ENCODE results near the gene SLC39A11. TPM values are rescaled to one million over a fixed set of nuclear protein-coding genes. Genes with fewer than 3 reads are reported as not detected.
"Not testable (repeated sequence)": the region's sequence is repeated elsewhere in the genome, so short reads cannot be mapped to it uniquely, and the experiment has no call there.

Gene SLC39A11
- total and polyA plus RNA-seq, 2 experiments from 2014 or later = 11.7 to 16.4 TPM

DNA sequence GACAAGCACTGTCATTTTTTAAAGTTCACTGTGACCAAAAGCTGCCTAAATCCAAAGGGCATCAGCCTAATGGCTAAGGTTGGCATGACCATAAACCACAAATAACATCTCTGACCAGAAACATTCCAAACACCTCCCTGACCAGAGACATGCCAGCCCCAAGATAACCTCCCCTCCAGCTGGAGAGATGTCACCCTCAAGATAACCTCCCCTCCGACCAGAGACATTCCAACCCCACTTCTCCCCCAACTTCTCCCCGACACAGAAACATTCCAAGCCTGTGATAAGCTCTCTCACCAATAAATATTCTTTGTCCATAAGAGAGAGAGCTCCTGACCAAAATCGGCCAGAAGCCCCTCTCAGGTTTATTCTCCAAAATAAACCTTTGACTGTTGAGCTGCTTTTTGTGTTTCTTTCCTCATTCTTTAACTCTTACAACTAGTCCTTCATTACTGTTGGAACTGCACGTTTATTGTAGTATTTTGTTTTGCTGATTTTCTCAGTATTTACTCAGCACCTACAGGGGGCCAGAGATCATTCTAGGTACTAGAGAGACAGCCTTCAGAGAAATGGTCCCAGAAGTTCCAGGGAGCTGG is 325.6 kb downstream of the SLC39A11 start:
- Histone ChIP-seq H3K4me2 (ENCODE audit: unreplicated experiment) (no peak overlapping the region), H3K9me3 (ENCODE audit: low read depth) (no peaks in the 10 kb centered on the region), H3K79me2 (ENCODE audit: insufficient read depth) (no peaks in the 10 kb centered on the region), H3K9ac (no peak overlapping the region), H3K36me3 (ENCODE audit: low read depth) (no peaks in the 10 kb centered on the region), H3K4me3 (no peak overlapping the region), H3F3A (ENCODE audit: insufficient read depth) (no peaks in the 10 kb centered on the region), H3K4me1 (ENCODE audit: insufficient read depth) (no peaks in the 10 kb centered on the region), H3K27me3 (replicated peaks; ENCODE audit: insufficient read depth) (no peaks in the 10 kb centered on the region), H2AFZ (no peak overlapping the region), H3K9me2 (ENCODE audit: insufficient read depth) (no peaks in the 10 kb centered on the region), H3K27ac (no peak overlapping the region), H4K20me1 (ENCODE audit: insufficient read depth) (no peaks in the 10 kb centered on the region)
- no peak for DNase-seq
- in situ Hi-C loops (cut with MboI) = no loop called here
- TF ChIP-seq EZH2 (IDR thresholded peaks at IDR 0.05; ENCODE audit: insufficient read depth, poor library complexity, severe bottlenecking) (no peak), EZH2phosphoT487 (IDR thresholded peaks at IDR 0.05; ENCODE audit: insufficient read depth, low read depth) (no peak)
- 77 to 81% methylated on average over 4 of the region's 4 CpGs for WGBS, 2 experiments (ENCODE audit: low coverage in 1 of 2, low lambda C conversion rate in 2 of 2, missing lambda C conversion rate in 2 of 2)

DNA sequence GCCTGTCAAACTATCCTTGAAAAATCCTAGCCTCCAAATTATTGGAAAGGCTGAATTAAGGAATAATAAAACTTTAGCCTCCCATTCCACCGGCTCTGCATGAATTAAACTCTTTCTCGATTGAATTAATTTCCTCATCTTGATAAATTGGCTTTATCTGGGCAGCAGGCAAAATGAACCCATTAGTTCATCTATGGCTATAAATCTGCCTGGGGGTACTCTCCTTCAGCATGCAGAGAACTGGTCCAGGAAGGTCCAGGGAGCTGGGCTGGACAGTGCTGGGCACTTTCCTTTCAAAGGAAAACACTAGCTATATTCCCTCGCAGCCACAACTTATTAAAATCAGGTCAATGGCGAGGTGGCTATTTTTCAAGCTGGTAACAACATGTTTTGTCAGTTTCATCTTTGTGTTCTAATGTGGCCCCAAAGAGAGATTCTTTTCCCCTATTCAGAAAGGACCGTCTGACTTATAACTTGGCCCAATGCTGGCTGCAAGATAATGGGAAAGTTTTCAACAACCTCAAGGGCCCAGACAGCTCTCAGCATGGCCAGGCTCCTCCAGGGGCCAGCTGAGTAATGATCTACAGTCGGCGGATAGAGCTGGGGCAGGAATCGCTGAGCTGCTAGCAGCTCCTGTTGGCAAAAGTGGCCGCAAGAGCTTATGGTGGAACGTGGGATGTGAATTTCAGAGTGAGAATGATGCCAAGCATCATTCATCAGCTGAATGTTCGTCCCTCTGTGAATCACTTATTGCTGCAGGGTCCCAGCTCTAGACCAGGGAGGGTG is 326.9 kb downstream of the SLC39A11 start:
- H4K20me1 ChIP-seq (ENCODE audit: insufficient read depth) = no peaks in the 10 kb centered on the region
- H2AFZ ChIP-seq = no peak overlapping the region
- H3K9ac ChIP-seq = no peak overlapping the region
- H3K4me1 ChIP-seq (ENCODE audit: insufficient read depth) = no peaks in the 10 kb centered on the region
- no peak for TF ChIP-seq EZH2phosphoT487 (IDR thresholded peaks at IDR 0.05; ENCODE audit: insufficient read depth, low read depth)
- no peak for TF ChIP-seq EZH2 (IDR thresholded peaks at IDR 0.05; ENCODE audit: insufficient read depth, poor library complexity, severe bottlenecking)
- H3K4me2 ChIP-seq (ENCODE audit: unreplicated experiment) = no peak overlapping the region
- WGBS, 2 experiments (ENCODE audit: low coverage in 1 of 2, low lambda C conversion rate in 2 of 2, missing lambda C conversion rate in 2 of 2) = 78 to 79% methylated on average over 11 of the region's 11 CpGs
- DNase-seq = no peak
- no peaks in the 10 kb centered on the region for H3K9me3 ChIP-seq (ENCODE audit: low read depth)
- no peaks in the 10 kb centered on the region for H3K27me3 ChIP-seq (replicated peaks; ENCODE audit: insufficient read depth)
- H3K27ac ChIP-seq = no peak overlapping the region
- H3F3A ChIP-seq (ENCODE audit: insufficient read depth) = no peaks in the 10 kb centered on the region
- H3K9me2 ChIP-seq (ENCODE audit: insufficient read depth) = no peaks in the 10 kb centered on the region
- H3K79me2 ChIP-seq (ENCODE audit: insufficient read depth) = no peaks in the 10 kb centered on the region
- no peak overlapping the region for H3K4me3 ChIP-seq
- H3K36me3 ChIP-seq (ENCODE audit: low read depth) = no peaks in the 10 kb centered on the region
- in situ Hi-C loops (cut with MboI) = no loop called here

DNA sequence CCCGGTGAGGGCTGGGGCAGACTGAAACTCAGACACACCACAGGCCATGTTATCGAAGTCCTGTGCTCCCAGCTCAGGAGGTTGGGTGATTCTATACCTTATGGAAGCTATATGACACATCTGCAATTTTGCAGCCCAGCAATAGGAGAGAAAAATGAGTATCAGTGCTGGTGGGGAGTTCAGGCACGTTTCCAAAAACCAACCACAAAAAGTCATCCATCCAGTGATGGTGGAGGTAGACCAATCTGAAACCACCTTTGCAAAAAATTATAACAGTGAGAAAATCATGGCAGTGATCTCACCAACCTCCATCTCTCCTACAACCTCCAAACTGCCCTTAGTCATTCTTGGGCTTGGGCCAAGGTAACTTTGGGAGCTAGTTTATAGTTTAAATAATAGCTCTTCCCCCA is 327.9 kb downstream of the SLC39A11 start:
- no peak for TF ChIP-seq EZH2 (IDR thresholded peaks at IDR 0.05; ENCODE audit: insufficient read depth, poor library complexity, severe bottlenecking)
- TF ChIP-seq EZH2phosphoT487 (IDR thresholded peaks at IDR 0.05; ENCODE audit: insufficient read depth, low read depth) = no peak
- Histone ChIP-seq H3K4me1 (ENCODE audit: insufficient read depth) (no peaks in the 10 kb centered on the region), H2AFZ (no peak overlapping the region), H3F3A (ENCODE audit: insufficient read depth) (no peaks in the 10 kb centered on the region), H3K4me2 (ENCODE audit: unreplicated experiment) (no peak overlapping the region), H3K9me2 (ENCODE audit: insufficient read depth) (no peaks in the 10 kb centered on the region), H3K9me3 (ENCODE audit: low read depth) (no peaks in the 10 kb centered on the region), H3K36me3 (ENCODE audit: low read depth) (no peaks in the 10 kb centered on the region), H3K9ac (no peak overlapping the region), H3K4me3 (no peak overlapping the region), H3K79me2 (ENCODE audit: insufficient read depth) (no peaks in the 10 kb centered on the region), H4K20me1 (ENCODE audit: insufficient read depth) (no peaks in the 10 kb centered on the region), H3K27me3 (replicated peaks; ENCODE audit: insufficient read depth) (no peaks in the 10 kb centered on the region), H3K27ac (no peak overlapping the region)
- WGBS, 2 experiments (ENCODE audit: low coverage in 1 of 2, low lambda C conversion rate in 2 of 2, missing lambda C conversion rate in 2 of 2) = 74 to 78% methylated on average over 3 of the region's 3 CpGs
- DNase-seq = peak; percentile 57
- in situ Hi-C loops (cut with MboI) = no loop called here

DNA sequence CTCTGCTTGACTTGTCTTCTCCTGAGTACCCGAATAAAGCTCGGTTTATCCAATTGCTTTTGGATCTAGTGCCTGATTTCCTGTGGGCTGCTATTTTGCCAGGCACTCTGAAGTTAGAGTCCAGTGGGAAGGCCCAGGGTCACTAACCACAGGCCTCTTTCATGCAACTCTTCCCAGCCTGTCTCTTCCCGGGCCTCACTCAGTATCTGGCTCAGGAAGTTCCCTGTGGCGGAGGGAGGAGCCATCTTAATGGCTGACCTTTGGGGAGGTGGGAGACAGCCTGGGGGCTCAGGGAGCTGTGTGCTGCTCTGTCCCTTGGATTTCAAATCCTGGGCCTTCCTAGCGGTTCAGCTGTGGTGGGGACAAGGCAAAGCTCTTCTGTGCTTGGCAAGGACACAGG is 328.5 kb downstream of the SLC39A11 start:
- in situ Hi-C loops (cut with MboI) = no loop called here
- no peak for DNase-seq
- Histone ChIP-seq H2AFZ (no peak overlapping the region), H3K79me2 (ENCODE audit: insufficient read depth) (no peaks in the 10 kb centered on the region), H3K9me3 (ENCODE audit: low read depth) (no peaks in the 10 kb centered on the region), H3K27me3 (replicated peaks; ENCODE audit: insufficient read depth) (no peaks in the 10 kb centered on the region), H3K4me2 (ENCODE audit: unreplicated experiment) (no peak overlapping the region), H3K4me3 (no peak overlapping the region), H4K20me1 (ENCODE audit: insufficient read depth) (no peaks in the 10 kb centered on the region), H3K9me2 (ENCODE audit: insufficient read depth) (no peaks in the 10 kb centered on the region), H3F3A (ENCODE audit: insufficient read depth) (no peaks in the 10 kb centered on the region), H3K9ac (no peak overlapping the region), H3K36me3 (ENCODE audit: low read depth) (no peaks in the 10 kb centered on the region), H3K27ac (no peak overlapping the region), H3K4me1 (ENCODE audit: insufficient read depth) (no peaks in the 10 kb centered on the region)
- WGBS, 2 experiments (ENCODE audit: low coverage in 1 of 2, low lambda C conversion rate in 2 of 2, missing lambda C conversion rate in 2 of 2) = 72 to 76% methylated on average over 5 of the region's 5 CpGs
- TF ChIP-seq EZH2 (IDR thresholded peaks at IDR 0.05; ENCODE audit: insufficient read depth, poor library complexity, severe bottlenecking) = no peak
- TF ChIP-seq EZH2phosphoT487 (IDR thresholded peaks at IDR 0.05; ENCODE audit: insufficient read depth, low read depth) = no peak

DNA sequence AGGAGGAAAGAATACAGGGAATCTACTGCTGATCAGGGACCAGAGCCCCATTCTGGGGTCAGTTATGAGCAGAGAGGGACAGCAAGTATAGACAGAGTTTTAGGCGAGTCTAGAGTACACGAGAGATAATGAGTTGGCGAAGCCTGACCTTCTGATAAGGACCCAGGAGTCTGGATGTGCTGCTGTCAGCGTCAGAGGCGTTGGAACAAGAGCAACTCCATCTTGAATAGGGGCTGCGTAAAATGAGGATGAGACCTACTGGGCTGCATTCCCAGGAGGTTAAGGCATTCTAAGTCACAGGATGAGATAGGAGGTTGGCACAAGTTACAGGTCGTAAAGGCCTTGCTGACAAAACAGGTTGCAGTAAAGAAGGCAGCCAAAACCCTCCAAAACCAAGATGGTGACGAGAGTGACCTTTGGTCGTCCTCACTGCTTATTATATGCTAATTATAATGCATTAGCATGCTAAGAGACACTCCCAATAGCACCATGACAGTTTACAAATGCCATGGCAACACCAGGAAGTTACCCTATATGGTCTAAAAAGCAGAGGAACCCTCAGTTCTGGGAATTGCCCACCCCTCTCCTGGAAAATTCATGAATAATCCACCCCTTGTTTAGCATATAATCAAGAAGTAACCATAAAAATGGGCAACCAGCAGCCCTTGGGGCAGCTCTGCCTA is 330.5 kb downstream of the SLC39A11 start:
- H3K4me1 ChIP-seq (ENCODE audit: insufficient read depth); H3K9ac ChIP-seq; H3K27me3 ChIP-seq (replicated peaks; ENCODE audit: insufficient read depth); DNase-seq; H3K36me3 ChIP-seq (ENCODE audit: low read depth); H4K20me1 ChIP-seq (ENCODE audit: insufficient read depth); H3K27ac ChIP-seq; H3K9me3 ChIP-seq (ENCODE audit: low read depth); H3K4me3 ChIP-seq; H3K79me2 ChIP-seq (ENCODE audit: insufficient read depth); H3K4me2 ChIP-seq (ENCODE audit: unreplicated experiment); H3F3A ChIP-seq (ENCODE audit: insufficient read depth); in situ Hi-C loops (cut with MboI); H3K9me2 ChIP-seq (ENCODE audit: insufficient read depth); H2AFZ ChIP-seq: not testable (repeated sequence)
- WGBS, 2 experiments (ENCODE audit: low coverage in 1 of 2, low lambda C conversion rate in 2 of 2, missing lambda C conversion rate in 2 of 2) = 82% methylated on average over 9 of the region's 9 CpGs

All from GM23248 (cell line).